Ishikawa (cell line): ENCODE measurements around the gene LAGE3.

Source experiments
- CEBPB ChIP-seq: IDR thresholded peaks from 2 replicates; pipeline ENCODE4 v1.6.1; 2012
- CREB1 ChIP-seq: IDR thresholded peaks from 2 replicates; pipeline ENCODE4 v1.6.1; 2012; ENCODE audit warnings: low read depth
- EGR1 ChIP-seq: IDR thresholded peaks from 2 replicates; pipeline ENCODE4 v1.6.1; 2012
- EP300 ChIP-seq: IDR thresholded peaks from 2 replicates; pipeline ENCODE4 v1.6.1; 2012; ENCODE audit warnings: borderline replicate concordance
- FOXM1 ChIP-seq: IDR thresholded peaks from 2 replicates; pipeline ENCODE4 v1.6.1; 2012; ENCODE audit warnings: low read depth, borderline replicate concordance
- NFIC ChIP-seq: IDR thresholded peaks from 2 replicates; pipeline ENCODE4 v1.6.1; 2012
- RAD21 ChIP-seq: IDR thresholded peaks from 2 replicates; pipeline ENCODE4 v1.6.1; 2012; ENCODE audit warnings: low read depth
- TAF1 ChIP-seq: IDR thresholded peaks from 2 replicates; pipeline ENCODE4 v1.6.1; 2012; ENCODE audit warnings: low read depth, mild to moderate bottlenecking
- TCF12 ChIP-seq: IDR thresholded peaks from 2 replicates; pipeline ENCODE4 v1.6.1; 2012; ENCODE audit warnings: low read depth
- TEAD4 ChIP-seq: IDR thresholded peaks from 2 replicates; pipeline ENCODE4 v1.6.1; 2012
- YY1 ChIP-seq: IDR thresholded peaks from 2 replicates; pipeline ENCODE4 v1.6.1; 2012; ENCODE audit warnings: low read depth
- ZBTB7A ChIP-seq: IDR thresholded peaks from 2 replicates; pipeline ENCODE4 v1.6.1; 2012; ENCODE audit warnings: low read depth
- TF ChIP-seq, protein P1 (sequence below): IDR thresholded peaks from 2 replicates; pipeline ENCODE4 v1.6.1; 2012; ENCODE audit warnings: low read depth, mild to moderate bottlenecking
- TF ChIP-seq, protein P2 (sequence below): IDR thresholded peaks from 2 replicates; pipeline ENCODE4 v1.6.1; 2012
- TF ChIP-seq, protein P3 (sequence below): IDR thresholded peaks from 2 replicates; pipeline ENCODE4 v1.6.1; 2012

Gene LAGE3

DNA sequence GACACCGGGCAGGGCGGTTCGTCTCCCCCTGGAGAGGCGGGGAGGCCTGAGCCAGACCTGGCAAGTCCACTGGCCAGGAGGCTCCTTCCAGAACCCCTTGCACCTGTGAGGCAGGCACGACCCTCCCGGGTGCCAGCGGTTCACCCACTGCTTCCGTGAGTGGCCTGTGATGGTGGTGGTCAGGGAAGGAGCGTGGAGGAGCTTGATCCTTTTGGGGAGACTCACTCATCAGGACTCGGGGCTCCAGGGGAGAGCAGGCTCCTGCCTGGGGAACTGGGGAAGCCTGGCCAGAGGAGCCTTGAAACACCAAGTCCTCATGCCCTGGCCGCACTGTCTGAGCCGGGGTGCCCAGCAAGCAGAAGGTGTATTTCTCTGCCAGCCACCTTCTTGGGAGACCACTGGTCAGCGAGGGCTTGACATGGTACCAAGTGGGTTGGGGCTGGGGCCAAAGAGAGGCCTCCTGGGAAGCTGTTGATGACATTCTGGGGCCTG, 34.3 kb downstream of the LAGE3 start:
- TF ChIP-seq, protein P1, sequence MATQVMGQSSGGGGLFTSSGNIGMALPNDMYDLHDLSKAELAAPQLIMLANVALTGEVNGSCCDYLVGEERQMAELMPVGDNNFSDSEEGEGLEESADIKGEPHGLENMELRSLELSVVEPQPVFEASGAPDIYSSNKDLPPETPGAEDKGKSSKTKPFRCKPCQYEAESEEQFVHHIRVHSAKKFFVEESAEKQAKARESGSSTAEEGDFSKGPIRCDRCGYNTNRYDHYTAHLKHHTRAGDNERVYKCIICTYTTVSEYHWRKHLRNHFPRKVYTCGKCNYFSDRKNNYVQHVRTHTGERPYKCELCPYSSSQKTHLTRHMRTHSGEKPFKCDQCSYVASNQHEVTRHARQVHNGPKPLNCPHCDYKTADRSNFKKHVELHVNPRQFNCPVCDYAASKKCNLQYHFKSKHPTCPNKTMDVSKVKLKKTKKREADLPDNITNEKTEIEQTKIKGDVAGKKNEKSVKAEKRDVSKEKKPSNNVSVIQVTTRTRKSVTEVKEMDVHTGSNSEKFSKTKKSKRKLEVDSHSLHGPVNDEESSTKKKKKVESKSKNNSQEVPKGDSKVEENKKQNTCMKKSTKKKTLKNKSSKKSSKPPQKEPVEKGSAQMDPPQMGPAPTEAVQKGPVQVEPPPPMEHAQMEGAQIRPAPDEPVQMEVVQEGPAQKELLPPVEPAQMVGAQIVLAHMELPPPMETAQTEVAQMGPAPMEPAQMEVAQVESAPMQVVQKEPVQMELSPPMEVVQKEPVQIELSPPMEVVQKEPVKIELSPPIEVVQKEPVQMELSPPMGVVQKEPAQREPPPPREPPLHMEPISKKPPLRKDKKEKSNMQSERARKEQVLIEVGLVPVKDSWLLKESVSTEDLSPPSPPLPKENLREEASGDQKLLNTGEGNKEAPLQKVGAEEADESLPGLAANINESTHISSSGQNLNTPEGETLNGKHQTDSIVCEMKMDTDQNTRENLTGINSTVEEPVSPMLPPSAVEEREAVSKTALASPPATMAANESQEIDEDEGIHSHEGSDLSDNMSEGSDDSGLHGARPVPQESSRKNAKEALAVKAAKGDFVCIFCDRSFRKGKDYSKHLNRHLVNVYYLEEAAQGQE: no peak
- TF ChIP-seq ZBTB7A (no peak), RAD21 (no peak), EP300 (no peak), YY1 (no peak), CREB1 (no peak), NFIC (no peak), TCF12 (no peak), TAF1 (no peak), TEAD4 (no peak), CEBPB (no peak), EGR1 (no peak), FOXM1 (no peak)
- TF ChIP-seq, protein P2, sequence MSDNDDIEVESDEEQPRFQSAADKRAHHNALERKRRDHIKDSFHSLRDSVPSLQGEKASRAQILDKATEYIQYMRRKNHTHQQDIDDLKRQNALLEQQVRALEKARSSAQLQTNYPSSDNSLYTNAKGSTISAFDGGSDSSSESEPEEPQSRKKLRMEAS: no peak
- TF ChIP-seq, protein P3, sequence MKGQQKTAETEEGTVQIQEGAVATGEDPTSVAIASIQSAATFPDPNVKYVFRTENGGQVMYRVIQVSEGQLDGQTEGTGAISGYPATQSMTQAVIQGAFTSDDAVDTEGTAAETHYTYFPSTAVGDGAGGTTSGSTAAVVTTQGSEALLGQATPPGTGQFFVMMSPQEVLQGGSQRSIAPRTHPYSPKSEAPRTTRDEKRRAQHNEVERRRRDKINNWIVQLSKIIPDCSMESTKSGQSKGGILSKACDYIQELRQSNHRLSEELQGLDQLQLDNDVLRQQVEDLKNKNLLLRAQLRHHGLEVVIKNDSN: no peak

DNA sequence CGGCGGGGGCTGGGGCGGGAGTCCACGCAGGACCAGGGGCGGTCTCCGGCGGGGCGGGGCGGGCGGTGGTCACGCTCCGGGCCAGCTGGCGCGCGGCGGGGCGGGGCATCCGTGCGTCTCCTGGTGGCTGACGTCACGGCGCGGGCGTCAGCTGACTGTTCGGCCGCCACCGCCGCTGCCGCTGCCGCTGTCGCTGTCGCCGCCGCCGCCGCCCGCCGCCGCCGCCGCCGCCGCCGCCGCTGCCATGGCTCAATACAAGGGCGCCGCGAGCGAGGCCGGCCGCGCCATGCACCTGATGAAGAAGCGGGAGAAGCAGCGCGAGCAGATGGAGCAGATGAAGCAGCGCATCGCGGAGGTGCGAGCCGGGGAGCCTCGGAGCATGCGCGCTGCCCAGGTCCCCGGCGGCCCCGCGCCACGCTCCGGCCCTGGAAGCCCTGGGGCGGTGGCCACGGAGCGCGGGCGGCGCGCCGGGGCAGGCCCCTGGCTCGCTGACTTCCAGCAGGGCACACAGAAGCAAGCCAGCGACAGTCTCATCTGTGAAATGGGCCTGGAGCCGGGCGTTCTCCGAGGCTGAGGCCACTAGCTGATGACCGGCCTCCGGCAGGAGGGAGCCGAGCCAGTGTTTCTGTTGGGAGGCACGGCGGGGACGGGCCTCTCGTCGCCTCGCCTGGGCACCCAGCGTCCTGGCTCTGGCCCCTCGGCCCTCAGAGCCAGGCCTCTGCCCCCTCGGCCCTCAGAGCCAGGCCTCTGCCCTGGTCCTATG, 34.9 kb downstream of the LAGE3 start, which contains the start of gene FAM50A:
Gene FAM50A (plus strand): TSS at position 150 of the 763 bp plus-strand sequence. CDS start 95 bp downstream, at position 245.
- TF ChIP-seq, protein P3: peak; percentile 78
- TF ChIP-seq, protein P2: peak; percentile 42
- no peak for TF ChIP-seq CEBPB
- no peak for TF ChIP-seq NFIC

DNA sequence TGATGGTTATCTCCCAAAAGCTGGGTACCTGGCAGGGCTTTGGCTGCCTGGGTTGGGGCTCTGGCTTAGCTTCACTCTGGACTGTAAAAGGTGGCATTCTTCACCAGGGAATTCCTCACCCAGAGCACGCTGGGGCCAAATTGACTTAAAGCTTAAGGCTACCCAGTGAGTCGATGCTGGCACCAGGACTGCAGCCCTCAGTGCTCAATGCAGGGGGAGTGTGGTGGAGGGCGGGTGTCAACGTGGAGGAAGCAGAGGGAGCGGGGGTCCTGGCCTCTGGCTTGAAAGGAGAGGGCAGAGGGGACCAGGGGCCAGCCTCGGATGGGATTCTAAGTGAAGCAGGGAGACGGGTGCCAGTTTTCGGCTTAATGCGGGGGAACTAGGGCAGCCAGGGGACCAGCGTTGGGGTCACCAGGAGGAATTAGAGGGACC, 35.6 kb downstream of the LAGE3 start:
- TF ChIP-seq CREB1: no peak
- TF ChIP-seq, protein P3: no peak
- TF ChIP-seq TAF1: no peak
- no peak for TF ChIP-seq CEBPB
- no peak for TF ChIP-seq YY1
- TF ChIP-seq, protein P2: no peak
- TF ChIP-seq ZBTB7A: no peak
- no peak for TF ChIP-seq NFIC
- TF ChIP-seq TCF12: no peak
- TF ChIP-seq, protein P1: no peak
- TF ChIP-seq FOXM1: no peak
- no peak for TF ChIP-seq EP300
- no peak for TF ChIP-seq EGR1
- TF ChIP-seq RAD21: no peak
- no peak for TF ChIP-seq TEAD4

DNA sequence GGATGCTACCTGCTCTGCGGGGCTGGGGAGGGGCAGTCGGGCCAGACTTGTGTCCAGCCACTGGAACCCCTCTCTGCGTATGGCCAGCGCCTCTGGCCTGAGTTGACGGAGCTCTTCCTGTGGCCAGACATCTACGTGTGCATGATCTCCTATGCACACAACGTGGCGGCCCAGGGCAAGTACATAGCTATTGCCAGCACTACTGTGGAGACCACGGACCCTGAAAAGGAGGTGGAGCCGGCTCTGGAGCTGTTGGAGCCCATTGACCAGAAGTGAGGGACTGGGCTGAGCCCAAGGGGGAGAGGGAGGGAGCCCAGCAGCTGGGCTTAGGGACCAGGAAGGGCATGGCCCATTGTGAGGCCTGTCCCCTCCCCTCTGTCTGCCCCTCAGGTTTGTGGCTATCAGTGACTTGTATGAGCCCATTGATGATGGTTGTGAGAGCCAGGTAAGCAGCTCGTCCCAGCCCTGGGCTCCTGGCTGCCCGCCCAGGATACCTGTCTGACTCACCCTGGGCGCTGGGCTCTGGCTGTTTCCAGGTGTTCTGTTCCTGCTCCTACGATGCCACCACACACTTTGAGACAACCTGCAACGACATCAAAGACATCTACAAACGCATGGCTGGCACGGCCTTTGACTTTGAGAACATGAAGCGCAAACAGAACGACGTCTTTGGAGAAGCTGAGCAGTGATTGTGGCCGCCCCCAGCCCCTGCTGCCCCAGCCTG, 36.9 kb downstream of the LAGE3 start:
- TF ChIP-seq ZBTB7A (no peak), YY1 (no peak), FOXM1 (no peak), TCF12 (no peak)
- TF ChIP-seq, protein P2: no peak

DNA sequence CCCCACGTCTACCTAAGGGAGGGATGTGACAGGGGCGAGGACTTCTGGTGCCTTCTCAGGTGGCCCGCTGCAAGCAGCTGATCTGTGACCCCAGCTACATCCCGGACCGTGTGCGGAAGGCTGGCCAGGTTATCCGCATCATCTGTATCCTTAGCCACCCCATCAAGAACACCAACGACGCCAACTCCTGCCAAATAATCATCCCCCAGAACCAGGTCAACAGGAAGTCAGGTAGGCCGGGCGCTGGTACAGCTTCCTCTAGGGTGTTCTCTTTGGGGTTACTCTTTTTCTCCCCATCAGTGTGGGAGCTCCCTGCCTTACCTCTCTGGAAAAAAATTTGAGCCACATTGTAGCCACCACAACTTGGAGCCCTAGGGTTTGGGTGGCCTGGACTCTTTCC, 37.5 kb downstream of the LAGE3 start:
- TF ChIP-seq TEAD4 (no peak), TCF12 (no peak), RAD21 (no peak), CEBPB (no peak), NFIC (no peak), EGR1 (no peak), TAF1 (no peak), YY1 (no peak), FOXM1 (no peak), EP300 (no peak), CREB1 (no peak), ZBTB7A (no peak)
- TF ChIP-seq, protein P2: no peak
- TF ChIP-seq, protein P3: no peak
- TF ChIP-seq, protein P1: no peak
